C4-2B (cell line): ENCODE results near the gene RNF40.

Experiments
- CTCF ChIP-seq: fragments of 450-650 bp; conservative IDR thresholded peaks from 2 replicates; pipeline ENCODE4 v1.5.1; 2017; ENCODE audit warnings: mild to moderate bottlenecking
- ZFX ChIP-seq: fragments of 450-650 bp; IDR thresholded peaks from 2 replicates; pipeline ENCODE4 v1.6.1; 2017

GRCh38 chr16:30761427-30761927 is 645 bp upstream of the RNF40 start:
- TF ChIP-seq CTCF (no peak), ZFX (0 out of 2 replicates have a peak, but pooled peaks have one; percentile 9)
